Kasumi-1 (cell line): ENCODE measurements around the gene CTDP1.
A peak's percentile ranks its signal among the peaks of the same experiment; 100 is the strongest.

Experiments used
- DNase-seq, 2 experiments: peaks; one replicate each; lab custom pipeline; 2025; lab: John Stamatoyannopoulos, UW

The CTDP1 gene

DNA sequence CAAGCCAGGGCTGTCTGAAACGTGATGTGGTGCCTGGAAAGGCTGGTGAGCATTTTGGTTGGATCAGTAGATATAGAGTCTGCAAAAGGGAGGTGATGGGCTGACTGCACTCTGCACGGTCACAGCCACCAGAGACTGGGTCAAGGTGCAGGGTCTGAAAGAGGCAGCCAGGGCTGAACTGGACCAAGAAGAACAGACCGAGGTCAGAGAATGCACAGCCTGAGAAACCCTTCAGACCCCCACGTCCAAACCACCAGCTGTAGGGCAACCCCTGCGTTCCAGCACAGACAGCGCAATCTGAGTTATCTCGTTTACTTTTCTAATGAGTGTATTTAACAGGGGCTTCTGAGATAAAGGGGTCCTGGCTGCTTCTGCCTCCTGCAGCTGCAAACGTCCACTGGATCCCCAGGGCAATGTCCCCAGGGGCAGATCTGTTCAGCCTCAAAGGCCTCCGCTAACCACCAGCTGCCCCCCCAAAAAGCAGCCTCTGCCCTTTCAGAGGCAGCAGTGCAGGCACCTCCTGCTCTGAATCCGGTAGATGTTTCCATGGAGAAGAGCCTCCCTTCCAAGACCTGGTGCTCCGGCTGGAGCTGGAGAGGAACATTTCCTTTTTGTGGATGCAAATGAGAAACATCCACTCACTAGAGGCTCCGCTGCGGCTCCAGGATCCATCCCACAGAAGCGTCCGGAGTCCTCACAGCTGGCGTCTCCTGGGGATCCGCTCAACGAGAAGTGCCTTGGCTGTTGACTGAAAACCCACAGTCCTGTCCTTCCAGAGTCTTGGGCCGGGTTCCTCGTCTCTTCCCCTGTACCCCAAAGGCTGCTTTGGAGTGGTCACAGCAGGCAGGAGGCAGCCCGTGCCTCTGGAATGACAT is 117.2 kb downstream of the CTDP1 start:
- no peak for DNase-seq

DNA sequence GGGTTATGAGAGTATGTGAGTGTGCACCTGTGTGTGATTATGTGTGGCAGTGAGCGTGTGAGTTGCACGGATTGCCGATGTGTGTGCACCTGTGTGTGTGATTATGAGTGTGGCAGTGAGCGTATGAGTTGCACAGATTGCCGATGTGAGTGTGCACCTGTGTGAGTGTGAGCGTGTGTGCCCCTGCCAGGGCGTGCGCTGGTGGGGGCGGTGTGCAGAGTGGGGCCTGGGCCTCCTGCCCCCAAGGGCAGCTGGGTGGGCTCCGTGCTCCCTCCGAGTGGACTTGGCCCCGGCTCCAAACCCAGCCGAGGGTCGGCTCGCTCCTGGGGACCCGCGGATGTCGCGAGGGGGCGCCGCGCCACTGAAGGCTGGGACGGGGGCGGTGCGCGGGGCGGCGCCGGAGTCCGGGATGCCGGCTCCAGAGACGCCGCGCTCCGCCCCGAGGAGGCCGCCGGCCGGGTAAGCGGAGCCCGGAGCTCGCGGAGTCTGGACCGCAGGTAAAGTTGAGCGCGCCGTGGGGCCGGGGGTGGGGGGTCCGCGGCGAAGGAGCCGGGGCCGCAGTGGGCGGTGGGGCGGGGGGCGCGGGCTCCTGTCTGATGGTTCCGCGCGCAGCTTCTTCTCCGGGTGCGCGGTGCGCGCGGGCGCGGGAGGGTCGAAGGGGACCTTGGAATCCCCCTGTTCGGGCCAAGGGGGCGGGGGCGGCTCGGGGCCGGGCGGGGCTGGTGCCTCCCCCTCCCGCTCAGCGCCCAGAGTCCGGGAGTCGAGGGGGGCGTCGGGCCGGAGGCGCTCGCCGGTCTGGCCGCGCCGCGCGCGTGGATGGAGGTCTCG is 118.1 kb downstream of the CTDP1 start, which contains the start of gene KCNG2:
KCNG2 (plus strand) TSS at position 421 of the 828 bp plus-strand sequence. CDS start 65,730 bp downstream, outside the sequence.
- no peak for DNase-seq

DNA sequence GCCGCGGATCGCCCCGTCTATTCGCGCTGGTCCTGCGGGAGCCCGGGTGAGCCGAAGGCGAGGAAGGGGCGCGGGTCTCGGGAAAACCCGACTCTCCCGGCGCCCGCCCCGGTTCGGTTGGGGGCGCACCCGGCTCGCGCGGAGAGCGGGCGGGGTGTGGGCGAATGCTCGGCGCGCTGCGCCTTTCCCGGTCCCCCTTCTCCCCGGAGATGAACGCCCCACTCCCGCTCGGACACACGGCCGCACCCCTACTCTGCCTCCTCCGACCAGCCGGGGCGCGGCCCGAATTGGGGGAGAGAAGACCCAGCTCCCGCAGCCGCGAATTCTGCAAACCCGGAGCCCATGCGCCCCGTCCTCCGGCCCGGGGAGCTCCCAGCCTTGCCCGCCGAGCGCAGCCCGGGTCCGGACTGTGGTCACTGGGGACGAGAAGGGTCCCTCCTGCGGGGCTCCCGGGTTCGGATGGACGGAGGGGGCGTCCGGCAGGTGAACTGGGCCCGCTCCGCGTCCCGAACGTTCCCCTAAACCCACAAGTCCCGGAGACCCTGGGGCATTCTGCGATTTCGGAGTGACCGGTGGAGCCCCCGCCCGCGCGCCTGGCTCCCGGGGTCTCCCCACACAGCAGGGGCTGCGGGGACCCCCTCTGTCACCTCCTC is 118.9 kb downstream of the CTDP1 start:
- DNase-seq = no peak

DNA sequence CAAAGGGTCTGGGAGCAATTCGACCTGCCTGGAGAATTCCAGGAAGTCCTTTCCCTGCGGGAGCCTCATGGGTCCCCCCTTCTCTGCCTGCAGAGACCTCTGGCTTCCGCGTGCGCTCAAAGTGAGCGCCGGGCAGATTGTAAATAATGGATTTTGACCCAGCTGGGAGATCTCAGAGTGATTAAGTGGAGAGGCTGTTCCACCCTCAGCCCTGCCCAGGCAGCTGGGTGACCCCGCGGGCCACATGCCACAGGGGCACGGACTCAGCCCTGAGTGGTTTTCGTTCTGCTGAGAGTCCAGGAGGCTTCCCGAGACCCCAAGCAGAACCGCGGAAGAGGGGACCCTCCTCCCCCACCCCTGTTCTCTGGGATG is 119.4 kb downstream of the CTDP1 start:
- DNase-seq = no peak

DNA sequence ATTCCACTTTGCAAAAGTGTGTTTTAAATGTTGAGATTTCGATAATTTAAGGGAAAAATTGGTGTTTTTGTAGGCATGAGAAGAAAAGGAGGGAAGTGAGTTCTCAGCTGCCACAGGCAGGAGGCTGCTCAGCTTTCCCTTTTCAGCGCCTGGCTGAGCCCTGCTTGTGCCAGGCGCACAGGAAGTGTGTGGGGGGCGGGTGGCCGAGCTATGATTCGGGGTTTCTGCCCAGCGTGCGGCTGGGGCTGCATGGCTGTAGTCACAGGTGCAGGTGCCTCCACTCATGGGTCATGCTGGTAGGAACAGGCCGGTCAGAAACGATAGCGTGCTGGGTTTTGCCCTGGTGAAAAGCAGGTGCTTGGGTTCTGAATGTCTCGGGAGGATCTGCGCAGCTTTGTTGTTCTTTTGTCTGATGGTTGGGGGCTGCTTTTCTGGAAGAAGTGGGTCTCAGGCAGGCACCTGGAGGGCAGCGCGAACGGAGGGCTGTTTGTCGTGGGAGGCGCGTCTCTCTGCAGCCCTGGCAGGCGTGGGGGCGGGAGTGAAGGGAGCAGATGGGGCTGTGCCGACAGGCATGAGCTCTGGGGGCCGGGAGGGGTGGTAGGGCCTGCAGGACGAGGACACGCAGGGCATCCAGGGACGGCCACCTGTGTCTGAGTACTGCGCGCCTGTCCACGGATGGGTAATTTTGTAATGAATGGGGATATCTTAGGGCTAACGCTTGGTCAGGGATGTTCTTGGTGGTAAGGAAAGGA is 120.2 kb downstream of the CTDP1 start:
- DNase-seq = peak in 1 of 2 experiments; percentile 25

DNA sequence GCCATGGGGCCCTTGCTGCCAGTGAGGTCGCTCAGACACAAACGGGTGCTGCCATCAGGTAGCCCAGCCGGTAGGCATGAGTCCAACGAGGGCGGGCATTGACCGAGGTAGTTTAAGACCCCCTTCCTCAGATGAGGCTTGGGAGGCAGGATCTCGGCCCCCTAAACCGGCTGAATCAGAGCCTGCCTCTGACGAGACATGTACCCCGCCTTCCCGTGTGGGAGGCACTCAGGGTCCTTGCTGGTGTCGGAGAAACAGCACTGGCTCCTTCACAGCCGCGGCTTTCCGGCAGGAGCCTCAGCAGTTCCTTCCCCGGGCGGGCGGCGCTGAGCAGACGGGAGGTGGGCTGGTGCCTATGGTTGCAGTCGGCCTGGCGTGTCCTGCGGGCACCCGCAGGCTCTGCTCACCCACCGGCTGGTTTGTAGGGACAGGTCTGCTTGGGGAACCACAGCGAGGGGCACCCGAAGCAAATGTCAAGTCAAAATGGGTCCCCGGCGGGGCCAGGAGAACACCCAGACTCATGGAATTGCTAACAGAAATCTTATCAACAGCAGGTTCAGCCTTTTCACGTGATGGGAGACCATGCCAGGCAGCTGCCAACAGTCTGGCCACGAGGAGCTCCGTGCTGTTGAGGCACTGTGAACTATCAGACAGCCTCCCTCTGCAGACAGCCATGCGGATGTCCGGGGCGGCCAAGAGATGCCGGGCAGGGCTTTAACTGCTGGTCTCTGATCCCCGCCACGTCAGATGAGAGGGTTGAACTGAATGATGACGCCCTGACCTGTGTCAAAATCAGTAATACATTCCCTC is 121.0 kb downstream of the CTDP1 start:
- DNase-seq = no peak

DNA sequence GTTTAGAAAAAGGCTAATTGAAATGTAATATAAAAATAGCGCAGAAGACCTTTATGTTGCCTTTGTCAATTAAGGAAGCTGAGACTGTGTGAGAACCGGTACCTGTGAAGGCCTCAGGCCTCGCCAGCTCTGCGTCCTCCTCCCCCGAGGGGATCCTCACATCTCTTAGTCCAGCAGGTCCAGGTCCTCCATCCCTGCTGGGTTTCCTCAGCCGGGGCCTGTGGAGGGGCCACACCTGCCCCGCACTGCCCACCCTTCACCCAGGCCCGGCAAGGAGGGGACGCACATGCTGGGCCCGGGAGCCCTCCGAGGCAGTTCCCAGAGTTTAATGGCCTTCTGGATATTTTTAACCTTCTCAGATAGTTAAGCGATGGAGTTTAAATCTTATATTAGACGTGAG is 121.6 kb downstream of the CTDP1 start:
- DNase-seq = no peak

DNA sequence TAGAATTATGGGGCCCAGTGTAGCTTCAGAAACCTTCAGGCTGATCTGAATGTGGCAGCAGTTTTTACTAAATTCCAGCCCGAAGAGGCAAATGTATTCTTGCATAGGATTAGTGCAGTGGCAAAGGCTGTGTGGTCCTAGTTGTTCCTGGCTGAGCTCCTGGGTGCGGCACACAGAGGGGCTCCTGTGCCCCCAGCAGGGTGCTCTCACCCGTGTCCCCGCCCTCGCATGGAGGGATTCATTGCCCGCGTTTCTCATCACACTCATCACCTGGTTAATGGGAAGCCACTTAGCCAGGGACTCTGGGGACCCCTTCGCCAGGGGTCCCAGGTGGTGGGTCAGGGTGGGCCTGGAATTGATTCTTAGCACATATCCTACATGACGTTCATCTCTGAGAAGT is 122.0 kb downstream of the CTDP1 start:
- no peak for DNase-seq

DNA sequence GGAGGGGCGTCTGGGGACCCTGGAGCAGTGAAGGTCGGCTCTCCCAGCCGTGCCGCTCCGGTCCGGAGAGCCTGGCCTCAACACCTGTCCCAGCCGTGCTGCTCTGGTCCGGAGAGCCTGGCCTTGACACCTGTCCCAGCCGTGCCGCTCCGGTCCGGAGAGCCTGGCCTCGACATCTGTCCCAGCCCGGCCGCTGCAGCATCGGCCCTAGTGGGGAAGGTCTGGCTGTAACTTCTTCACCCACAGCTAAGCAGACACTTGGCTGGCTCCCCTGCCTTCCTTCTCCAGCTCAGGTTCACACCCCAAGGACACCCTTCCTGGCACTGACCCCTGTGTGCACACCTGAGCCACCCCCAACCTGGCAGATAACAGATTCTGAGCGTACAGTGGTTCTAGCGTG is 122.7 kb downstream of the CTDP1 start:
- DNase-seq = no peak

DNA sequence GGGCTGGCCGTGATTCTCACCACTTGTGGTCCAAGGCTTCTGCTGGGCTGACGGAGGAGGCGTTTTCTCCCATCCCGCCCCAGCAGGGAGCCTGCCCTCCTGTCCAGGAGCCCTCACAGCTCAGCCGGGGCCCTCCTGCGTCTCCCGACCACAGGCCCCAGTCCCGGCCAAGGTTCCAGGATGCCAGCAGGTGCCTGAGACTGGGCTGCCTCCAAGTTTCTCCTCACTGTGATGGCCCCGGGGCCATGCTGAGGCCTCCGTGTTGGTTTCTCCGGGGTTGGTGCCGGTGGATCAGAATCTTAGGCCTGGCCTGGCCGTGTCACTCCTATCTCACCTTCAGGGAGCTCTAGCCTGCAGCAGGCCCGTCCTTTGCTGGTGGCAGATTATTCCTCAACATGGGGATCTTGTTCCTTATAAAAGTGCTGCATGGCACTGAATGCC is 124.0 kb downstream of the CTDP1 start:
- DNase-seq = no peak
